IPS-20b (cell line): ENCODE results near the gene SFXN4.
A peak's percentile ranks its signal among the peaks of the same experiment; 100 is the strongest.
"Not testable (repeated sequence)": the region's sequence is repeated elsewhere in the genome, so short reads cannot be mapped to it uniquely, and the experiment has no call there.

Source experiments
- H3K27ac ChIP-seq: one replicate; pipeline ENCODE4 v1.5.1; 2013; ENCODE audit warnings: low read length
- H3K27me3 ChIP-seq: 2 replicates; pipeline ENCODE4 v1.6.1; 2013; ENCODE audit warnings: mild to moderate bottlenecking, low read length, inconsistent platforms; ENCODE audit not compliant: insufficient read depth
- H3K36me3 ChIP-seq: 2 replicates; pipeline ENCODE4 v1.6.1; 2013; ENCODE audit warnings: low read depth, mild to moderate bottlenecking, inconsistent platforms, low read length, moderate library complexity; ENCODE audit not compliant: insufficient read depth
- H3K4me1 ChIP-seq: 2 replicates; pipeline ENCODE4 v1.6.1; 2013; ENCODE audit warnings: mild to moderate bottlenecking, control low read depth, inconsistent platforms, low read length, moderate library complexity; ENCODE audit not compliant: insufficient read depth
- H3K4me3 ChIP-seq: 2 replicates; pipeline ENCODE4 v1.5.1; 2013; ENCODE audit warnings: mild to moderate bottlenecking, low read length, inconsistent platforms
- H3K9ac ChIP-seq: 2 replicates; pipeline ENCODE4 v1.6.1; 2013; ENCODE audit warnings: low read depth, mild to moderate bottlenecking, inconsistent platforms, low read length, moderate library complexity
- H3K9me3 ChIP-seq: 2 replicates; pipeline ENCODE4 v1.6.1; 2013; ENCODE audit warnings: mild to moderate bottlenecking, low read depth, low read length, inconsistent platforms; ENCODE audit not compliant: insufficient read depth

The SFXN4 gene

DNA sequence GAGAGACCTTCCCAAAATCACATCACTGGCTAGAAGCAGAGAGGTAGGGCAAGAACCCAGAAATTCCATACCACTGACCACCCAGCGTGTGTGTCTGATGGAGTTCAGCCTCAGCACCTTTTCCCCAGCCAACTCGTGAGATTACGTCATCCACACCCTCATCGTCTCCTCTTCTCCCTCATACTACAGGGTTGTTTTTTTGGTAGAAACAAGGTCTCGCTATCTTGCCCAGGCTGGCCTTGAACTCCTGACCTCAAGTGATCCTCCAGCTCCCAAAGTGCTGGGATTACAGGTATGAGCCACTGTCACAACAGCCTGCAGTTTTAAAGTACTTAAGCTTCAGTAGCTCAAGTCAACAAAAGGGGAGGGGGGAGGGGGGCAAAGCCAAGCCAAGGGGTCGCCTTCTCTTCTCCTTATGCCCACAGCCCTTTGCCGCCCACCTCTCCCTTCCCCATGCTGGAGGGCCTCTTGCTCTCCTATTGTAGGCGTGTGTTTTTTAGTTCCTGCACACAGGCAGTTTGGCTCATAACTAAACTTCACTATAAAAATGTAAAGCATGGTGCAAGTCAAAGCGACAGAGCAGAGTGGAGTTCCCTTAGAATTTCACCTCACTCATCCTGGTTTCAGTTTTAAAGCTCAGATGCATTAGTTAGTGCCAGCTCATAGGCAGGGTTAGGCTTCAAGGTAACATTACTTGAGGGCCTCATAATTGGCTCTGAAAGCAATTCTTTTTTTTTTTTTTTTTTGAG, 18.3 kb upstream of the SFXN4 start:
- H3K9me3 ChIP-seq = no peaks in the 10 kb centered on the region
- H3K36me3 ChIP-seq = no peaks in the 10 kb centered on the region
- no peak overlapping the region for H3K27ac ChIP-seq
- no peaks in the 10 kb centered on the region for H3K27me3 ChIP-seq
- peaks cover 4% of the 10 kb centered on the region; the same call in 1 of the 2 replicates for H3K4me1 ChIP-seq
- no peak overlapping the region for H3K9ac ChIP-seq
- no peak overlapping the region for H3K4me3 ChIP-seq

DNA sequence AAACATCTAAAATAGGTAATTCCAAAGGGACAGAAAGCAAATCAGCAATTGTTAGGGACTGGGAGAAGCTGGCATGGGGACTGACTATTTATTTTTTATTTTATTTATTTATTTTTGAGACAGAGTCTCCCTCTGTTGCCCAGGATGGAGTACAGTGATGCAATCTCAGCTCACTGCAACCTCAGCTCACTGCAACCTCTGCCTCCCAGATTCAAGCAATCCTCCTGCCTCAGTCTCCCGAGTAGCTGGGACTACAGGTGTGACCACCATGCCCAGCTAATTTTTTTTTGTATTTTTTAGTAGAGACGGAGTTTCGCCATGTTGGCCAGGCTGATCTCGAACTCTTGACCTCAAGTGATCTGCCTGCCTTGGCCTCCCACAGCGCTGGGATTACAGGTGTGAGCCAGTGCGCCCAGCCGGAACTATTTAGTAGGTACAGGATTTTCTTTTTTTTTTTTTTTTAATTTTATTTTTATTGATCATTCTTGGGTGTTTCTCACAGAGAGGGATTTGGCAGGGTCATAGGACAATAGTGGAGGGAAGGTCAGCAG, 15.4 kb upstream of the SFXN4 start:
- H3K9ac ChIP-seq, H3K9me3 ChIP-seq, H3K27ac ChIP-seq: not testable (repeated sequence)

DNA sequence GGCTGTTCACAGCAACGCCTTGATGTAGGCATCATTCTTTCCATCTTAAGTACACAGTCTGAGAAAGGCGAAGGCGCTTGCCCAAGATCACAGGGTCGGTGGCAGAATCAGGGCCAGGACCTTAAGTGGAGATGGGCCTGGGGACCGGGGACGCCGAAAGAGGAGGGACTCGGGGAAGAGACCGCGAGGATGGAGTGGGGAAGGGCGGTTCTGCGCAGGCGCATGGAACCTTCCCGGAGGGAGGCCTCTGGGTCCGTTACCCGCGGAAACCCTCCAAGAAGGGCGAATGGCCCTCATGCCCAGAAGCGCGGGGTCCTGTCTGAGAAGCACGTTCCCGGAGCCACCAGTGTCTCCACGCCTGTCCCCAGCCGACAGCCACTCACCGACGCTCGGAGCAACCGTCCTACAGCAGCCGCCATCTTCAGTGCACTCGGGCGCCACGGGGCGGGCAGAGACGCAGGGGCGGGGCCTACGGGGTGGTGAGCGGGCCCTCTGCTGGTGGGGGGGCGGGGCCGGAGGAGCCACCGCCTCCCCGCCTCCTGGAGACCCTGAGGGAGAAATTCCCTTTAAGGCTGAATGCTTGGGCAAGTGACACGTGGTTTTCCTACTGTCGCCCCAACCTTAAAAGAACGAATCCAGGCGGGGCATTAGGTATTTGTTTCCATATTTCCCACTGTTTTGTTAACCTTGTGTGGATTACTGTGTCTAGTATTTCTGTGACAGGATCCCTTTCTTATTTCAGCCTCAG, 13.0 kb upstream of the SFXN4 start, which contains the start of gene PRDX3:
Gene PRDX3 (minus strand): TSS at position 441 of the 748 bp plus-strand sequence. CDS start 22 bp downstream, at position 419.
- H3K4me1 ChIP-seq = peaks cover 7% of the 10 kb centered on the region; the same call in 1 of the 2 replicates
- H3K36me3 ChIP-seq = peaks cover 32% of the 10 kb centered on the region
- H3K9ac ChIP-seq = peak within 1 kb of the TSS; percentile 95
- H3K27ac ChIP-seq = peak within 1 kb of the TSS; percentile 60
- H3K27me3 ChIP-seq = no peaks in the 10 kb centered on the region
- H3K4me3 ChIP-seq = peak within 1 kb of the TSS; percentile 91
- no peaks in the 10 kb centered on the region for H3K9me3 ChIP-seq

More for the DNA sequence above, 15.4 kb upstream of the SFXN4 start:
- H3K4me3 ChIP-seq, H3K4me1 ChIP-seq, H3K27me3 ChIP-seq: not testable (repeated sequence)
- H3K36me3 ChIP-seq = peaks cover 11% of the 10 kb centered on the region

DNA sequence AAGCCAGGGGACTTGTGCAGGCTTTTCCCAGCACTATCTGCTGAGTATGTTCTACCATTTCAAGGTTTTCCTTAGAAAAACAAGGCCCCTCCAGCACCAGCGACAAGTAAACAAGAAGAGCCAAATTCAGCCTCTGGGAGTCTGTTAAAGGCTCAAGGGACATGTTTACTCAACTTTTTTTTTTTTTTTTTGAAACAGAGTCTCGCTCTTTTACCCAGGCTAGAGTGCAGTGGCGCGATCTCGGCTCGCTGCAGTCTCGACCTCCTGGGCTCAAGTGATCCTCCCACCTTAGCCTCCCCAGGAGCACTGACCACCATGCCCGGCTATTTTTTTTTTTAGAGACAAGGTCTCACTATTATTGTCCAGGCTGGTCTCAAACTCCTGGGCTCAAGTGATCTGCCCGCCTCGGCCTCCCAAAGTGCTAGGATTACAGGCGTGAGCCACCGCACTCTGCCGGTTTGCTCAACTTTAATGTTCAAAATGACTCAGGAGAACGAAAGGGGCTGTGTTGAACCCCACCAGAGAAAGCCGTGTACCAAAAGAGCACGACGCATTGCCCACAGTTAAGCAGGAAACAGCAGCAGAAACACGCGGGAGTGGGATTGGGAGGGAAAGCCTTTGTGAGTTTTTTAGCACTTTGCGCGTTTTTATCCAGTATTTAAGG, 12.3 kb upstream of the SFXN4 start:
- Histone ChIP-seq H3K27me3 (no peaks in the 10 kb centered on the region), H3K4me3 (peak overlapping the region; percentile 91), H3K36me3 (peaks cover 39% of the 10 kb centered on the region), H3K4me1 (peaks cover 7% of the 10 kb centered on the region; the same call in 1 of the 2 replicates), H3K27ac (peak overlapping the region; percentile 60), H3K9me3 (no peaks in the 10 kb centered on the region), H3K9ac (peak overlapping the region; percentile 95)

DNA sequence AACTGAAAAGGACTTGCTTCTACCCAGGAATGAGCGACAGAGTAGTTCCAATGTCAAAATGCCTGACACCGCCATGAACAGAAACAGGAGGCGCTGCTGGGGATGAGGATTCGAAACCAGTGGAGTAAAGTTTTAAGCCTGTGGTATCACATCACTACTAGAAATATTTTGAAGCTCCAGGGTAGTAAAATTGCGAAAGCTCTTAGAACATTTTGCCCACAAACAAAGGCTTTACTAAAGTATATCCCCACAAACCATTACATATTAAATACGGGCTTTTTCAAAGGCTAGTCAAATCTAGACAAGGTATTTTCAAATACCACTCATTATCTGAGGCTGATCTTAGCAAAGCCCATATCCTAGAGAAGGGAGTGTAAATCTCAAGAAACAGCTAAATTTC, 10.7 kb upstream of the SFXN4 start:
- Histone ChIP-seq H3K9ac (no peak overlapping the region), H3K4me3 (no peak overlapping the region), H3K9me3 (no peaks in the 10 kb centered on the region), H3K27me3 (no peaks in the 10 kb centered on the region), H3K36me3 (peaks cover 55% of the 10 kb centered on the region), H3K4me1 (peaks cover 7% of the 10 kb centered on the region; the same call in 1 of the 2 replicates), H3K27ac (no peak overlapping the region)

DNA sequence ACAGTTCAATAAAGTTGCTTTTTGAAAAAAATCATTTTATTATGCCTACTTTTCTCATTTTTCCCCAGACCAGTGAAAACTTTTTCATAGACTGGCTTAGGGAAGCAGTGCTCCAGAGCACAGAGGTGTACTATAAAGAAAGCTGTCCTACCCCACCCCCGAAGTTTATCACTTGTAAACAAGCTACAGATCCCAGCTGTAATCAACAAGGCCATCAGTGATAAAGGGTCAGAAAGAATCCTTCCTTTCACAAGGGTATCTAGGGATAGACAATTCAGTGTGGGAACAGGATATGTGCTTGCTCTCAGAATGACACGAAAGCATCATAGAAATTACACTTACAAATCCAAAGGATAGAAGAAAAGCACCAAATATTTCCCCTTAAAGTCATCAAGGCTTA, 8.6 kb upstream of the SFXN4 start:
- Histone ChIP-seq H3K27ac (no peak overlapping the region), H3K9ac (no peak overlapping the region), H3K4me1 (peaks cover 6% of the 10 kb centered on the region; the same call in 1 of the 2 replicates), H3K4me3 (no peak overlapping the region), H3K9me3 (no peaks in the 10 kb centered on the region), H3K36me3 (peaks cover 73% of the 10 kb centered on the region), H3K27me3 (no peaks in the 10 kb centered on the region)

DNA sequence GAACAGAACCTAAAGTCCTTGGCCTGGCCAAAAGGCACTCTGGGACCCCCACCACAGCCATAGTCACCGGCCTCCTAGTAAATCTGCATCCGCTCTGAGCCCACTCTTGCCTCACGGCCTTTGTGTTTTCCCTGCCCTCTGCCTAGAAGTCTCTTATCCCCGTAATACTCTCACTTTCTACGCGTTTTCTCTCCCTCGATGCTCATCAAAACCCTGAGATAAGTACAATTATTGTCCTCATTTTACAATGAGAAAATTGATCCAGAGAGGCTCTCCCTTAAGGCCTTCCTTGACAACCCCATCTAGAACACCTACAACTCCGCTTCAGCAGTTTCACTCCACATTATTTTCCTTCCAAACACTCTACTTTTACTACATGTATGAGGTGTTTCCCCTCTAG, 1.5 kb upstream of the SFXN4 start:
- no peak overlapping the region for H3K9ac ChIP-seq
- H3K27me3 ChIP-seq = no peaks in the 10 kb centered on the region; the same call in 1 of the 2 replicates
- no peaks in the 10 kb centered on the region for H3K9me3 ChIP-seq
- peaks cover 49% of the 10 kb centered on the region for H3K36me3 ChIP-seq
- no peak overlapping the region for H3K27ac ChIP-seq
- H3K4me3 ChIP-seq = no peak overlapping the region
- peaks cover 9% of the 10 kb centered on the region; the same call in 1 of the 2 replicates for H3K4me1 ChIP-seq

DNA sequence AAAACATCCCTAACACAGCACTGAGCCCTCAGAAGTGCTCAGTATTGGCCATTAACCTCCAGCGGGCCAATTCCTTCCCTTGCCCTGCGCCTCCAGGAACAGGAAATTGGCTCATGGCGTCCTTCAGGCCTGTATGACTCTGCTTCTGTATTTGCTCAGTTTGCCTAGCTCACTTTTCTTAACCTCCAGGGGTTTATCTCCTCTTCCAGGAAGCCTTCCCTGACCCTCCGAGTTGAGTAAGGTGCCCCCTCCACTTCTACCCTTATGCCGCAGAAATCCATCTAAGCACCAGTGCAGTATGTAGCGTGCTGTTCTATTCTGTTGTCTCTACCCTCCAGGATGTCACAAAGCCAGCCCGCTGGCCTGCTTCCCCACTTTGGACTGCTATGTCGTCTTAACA, 1.1 kb upstream of the SFXN4 start:
- no peaks in the 10 kb centered on the region; the same call in 1 of the 2 replicates for H3K27me3 ChIP-seq
- H3K9ac ChIP-seq = no peak overlapping the region
- H3K4me3 ChIP-seq = no peak overlapping the region; the same call in 1 of the 2 replicates
- peaks cover 9% of the 10 kb centered on the region; the same call in 1 of the 2 replicates for H3K4me1 ChIP-seq
- H3K36me3 ChIP-seq = peaks cover 45% of the 10 kb centered on the region
- no peak overlapping the region for H3K27ac ChIP-seq
- no peaks in the 10 kb centered on the region for H3K9me3 ChIP-seq

DNA sequence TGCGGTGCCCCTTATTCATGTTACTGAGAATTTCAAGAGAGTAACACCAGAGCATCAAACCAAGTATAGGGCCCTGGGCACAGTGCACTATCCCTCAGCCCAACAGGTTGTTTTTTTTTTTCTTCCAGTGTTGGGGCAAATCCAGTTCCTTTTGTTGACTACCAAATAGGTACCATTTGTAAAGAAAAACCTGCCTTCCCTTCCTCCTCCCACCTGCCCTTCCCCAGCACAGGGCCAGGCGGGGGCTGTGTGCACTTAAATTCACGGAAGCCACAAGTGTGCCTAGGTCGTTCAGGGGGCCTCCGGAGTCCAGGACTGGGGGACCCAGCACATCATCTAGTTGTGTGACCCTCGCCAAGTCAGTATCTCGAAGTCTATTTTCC, 595 bp upstream of the SFXN4 start:
- Histone ChIP-seq H3K27me3 (no peaks in the 10 kb centered on the region; the same call in 1 of the 2 replicates), H3K4me3 (peak overlapping the region; percentile 89), H3K27ac (no peak overlapping the region), H3K4me1 (peaks cover 9% of the 10 kb centered on the region; the same call in 1 of the 2 replicates), H3K9ac (peak overlapping the region; percentile 85; the same call in 1 of the 2 replicates), H3K9me3 (no peaks in the 10 kb centered on the region), H3K36me3 (peaks cover 45% of the 10 kb centered on the region)

DNA sequence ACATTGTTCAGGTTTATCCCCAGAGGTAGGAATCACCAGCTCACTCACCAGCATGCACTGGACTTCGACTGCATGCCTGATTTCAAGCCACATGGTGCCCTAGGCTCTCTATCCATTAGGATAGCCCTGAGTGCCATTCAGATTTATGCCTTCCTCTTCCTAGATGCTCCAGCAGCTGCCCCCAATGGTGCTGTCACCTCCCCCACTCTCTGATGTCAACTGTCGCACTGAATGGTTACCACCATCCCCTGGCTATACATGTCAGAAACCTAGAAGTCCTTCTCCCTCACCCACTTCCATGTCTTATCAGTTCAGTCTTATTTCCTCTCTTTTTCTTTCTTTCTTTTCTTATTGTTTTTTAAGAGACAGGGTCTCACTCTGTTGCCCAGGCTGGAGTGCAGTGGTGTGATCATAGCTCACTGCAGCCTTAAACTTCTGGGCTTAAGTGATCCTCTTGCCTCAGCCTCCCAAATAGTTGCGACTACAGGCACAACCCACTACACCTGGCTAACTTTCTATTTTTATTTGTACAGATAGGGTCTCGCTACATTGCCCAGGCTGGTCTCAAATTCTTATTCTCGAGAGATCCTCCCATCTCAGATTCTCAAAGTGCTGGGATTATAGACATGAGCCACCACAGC, 2.9 kb downstream of the SFXN4 start:
- Histone ChIP-seq H3K4me3 (no peak overlapping the region), H3K9ac (no peak overlapping the region), H3K9me3 (no peaks in the 10 kb centered on the region), H3K4me1 (peaks cover 9% of the 10 kb centered on the region; the same call in 1 of the 2 replicates), H3K27me3 (no peaks in the 10 kb centered on the region; the same call in 1 of the 2 replicates), H3K36me3 (peaks cover 36% of the 10 kb centered on the region), H3K27ac (no peak overlapping the region)
